ENCODE measurements around the gene VPS51.
"Not testable (repeated sequence)": the region's sequence is repeated elsewhere in the genome, so short reads cannot be mapped to it uniquely, and the experiment has no call there.

Gene VPS51

GRCh38 chr11:65136515-65137096 is 40.6 kb downstream of the VPS51 start:
- DNase-seq, result no peak

- no peak for DNase-seq
Measured at GRCh38 chr11:65141896-65142494, 46.0 kb downstream of the VPS51 start.

GRCh38 chr11:65147352-65148075 is 51.5 kb downstream of the VPS51 start:
- no peak for DNase-seq

GRCh38 chr11:65148657-65149056 is 52.6 kb downstream of the VPS51 start:
- no peak for DNase-seq

- DNase-seq, result not testable (repeated sequence)
Measured at GRCh38 chr11:65150131-65150508, 54.1 kb downstream of the VPS51 start.

- DNase-seq, result peak; percentile 22
Measured at GRCh38 chr11:65150509-65151299, 54.7 kb downstream of the VPS51 start.

- no peak for DNase-seq
Measured at GRCh38 chr11:65151331-65151899, 55.4 kb downstream of the VPS51 start.

GRCh38 chr11:65152122-65152521 is 56.1 kb downstream of the VPS51 start:
- DNase-seq, result no peak

- no peak for DNase-seq
Measured at GRCh38 chr11:65156256-65156655, 60.2 kb downstream of the VPS51 start.

GRCh38 chr11:65156926-65157325 is 60.9 kb downstream of the VPS51 start:
- no peak for DNase-seq

GRCh38 chr11:65157336-65157735 is 61.3 kb downstream of the VPS51 start:
- no peak for DNase-seq

- DNase-seq, result no peak
Measured at GRCh38 chr11:65159012-65159411, 63.0 kb downstream of the VPS51 start.

- DNase-seq, result no peak
Measured at GRCh38 chr11:65160643-65161042, 64.6 kb downstream of the VPS51 start.
